ENCODE results near the gene ZMIZ1. TPM values are rescaled to one million over a fixed set of nuclear protein-coding genes. Genes with fewer than 3 reads are reported as not detected.

ZMIZ1 gene
- total RNA-seq, 1 donor from 2014 or later, result 173 TPM

GRCh38 chr10:79349072-79349491 lies 280.3 kb downstream of the ZMIZ1 start:
- peaks cover 13% of the 10 kb centered on the region for H3K4me1 Mint-ChIP-seq
- peaks cover 21% of the 10 kb centered on the region for H3K36me3 Mint-ChIP-seq
- H3K4me3 Mint-ChIP-seq, result peak overlapping the region; percentile 69
- no peaks in the 10 kb centered on the region for H3K27me3 Mint-ChIP-seq (ENCODE audit: low read depth)
- H3K9me3 Mint-ChIP-seq, result no peaks in the 10 kb centered on the region
- DNase-seq (ENCODE audit: low spot score in 2 of 2, unreplicated experiment in 2 of 2), result peak in 1 of 2 experiments; percentile 28
- no peak overlapping the region for H3K27ac Mint-ChIP-seq
- no peak for TF ChIP-seq CTCF (IDR thresholded peaks at IDR 0.05; ENCODE audit: unreplicated experiment)

- TF ChIP-seq CTCF (IDR thresholded peaks at IDR 0.05; ENCODE audit: unreplicated experiment), result no peak
- no peak for DNase-seq (ENCODE audit: low spot score in 2 of 2, unreplicated experiment in 2 of 2)
- Mint-ChIP-seq H3K27me3 (ENCODE audit: low read depth) (no peaks in the 10 kb centered on the region), H3K27ac (no peak overlapping the region), H3K9me3 (no peaks in the 10 kb centered on the region), H3K4me1 (peaks cover 13% of the 10 kb centered on the region), H3K4me3 (peak overlapping the region; percentile 10), H3K36me3 (peaks cover 29% of the 10 kb centered on the region)
Observed at GRCh38 chr10:79349766-79350406, 281.1 kb downstream of the ZMIZ1 start.

GRCh38 chr10:79350407-79351154 lies 281.8 kb downstream of the ZMIZ1 start:
- no peak overlapping the region for H3K4me3 Mint-ChIP-seq

GRCh38 chr10:79351332-79351731 lies 282.6 kb downstream of the ZMIZ1 start:
- Mint-ChIP-seq H3K36me3 (peaks cover 44% of the 10 kb centered on the region), H3K9me3 (no peaks in the 10 kb centered on the region), H3K4me1 (peaks cover 13% of the 10 kb centered on the region), H3K27me3 (ENCODE audit: low read depth) (no peaks in the 10 kb centered on the region), H3K4me3 (no peak overlapping the region), H3K27ac (no peak overlapping the region)
- no peak for TF ChIP-seq CTCF (IDR thresholded peaks at IDR 0.05; ENCODE audit: unreplicated experiment)
- DNase-seq (ENCODE audit: low spot score in 2 of 2, unreplicated experiment in 2 of 2), result no peak

More at GRCh38 chr10:79350407-79351154, 281.8 kb downstream of the ZMIZ1 start:
- H3K36me3 Mint-ChIP-seq, result peaks cover 36% of the 10 kb centered on the region
- H3K9me3 Mint-ChIP-seq, result no peaks in the 10 kb centered on the region
- no peaks in the 10 kb centered on the region for H3K27me3 Mint-ChIP-seq (ENCODE audit: low read depth)
- TF ChIP-seq CTCF (IDR thresholded peaks at IDR 0.05; ENCODE audit: unreplicated experiment), result no peak
- peaks cover 13% of the 10 kb centered on the region for H3K4me1 Mint-ChIP-seq
- no peak overlapping the region for H3K27ac Mint-ChIP-seq
- peak in 1 of 2 experiments; percentile 36 for DNase-seq (ENCODE audit: low spot score in 2 of 2, unreplicated experiment in 2 of 2)

GRCh38 chr10:79352035-79352877 lies 283.5 kb downstream of the ZMIZ1 start:
- Mint-ChIP-seq H3K4me3 (no peak overlapping the region), H3K9me3 (no peaks in the 10 kb centered on the region), H3K4me1 (peaks cover 10% of the 10 kb centered on the region), H3K27ac (no peak overlapping the region), H3K36me3 (peaks cover 49% of the 10 kb centered on the region), H3K27me3 (ENCODE audit: low read depth) (no peaks in the 10 kb centered on the region)
- DNase-seq (ENCODE audit: low spot score in 2 of 2, unreplicated experiment in 2 of 2), result peak in 1 of 2 experiments; percentile 35
- TF ChIP-seq CTCF (IDR thresholded peaks at IDR 0.05; ENCODE audit: unreplicated experiment), result no peak

Measured in mesothelial cell of epicardium (in vitro differentiated cells).